HUES64 (cell line): ENCODE data around the gene SEMA4D.

Experiments used
- H3K27ac ChIP-seq: 2 replicates; pipeline ENCODE4 v1.7.0; 2013; ENCODE audit warnings: low read depth, low read length, inconsistent platforms
- H3K27me3 ChIP-seq: 2 replicates; pipeline ENCODE4 v1.6.1; 2013; ENCODE audit warnings: mild to moderate bottlenecking, low read length; ENCODE audit not compliant: insufficient read depth
- H3K36me3 ChIP-seq: 2 replicates; pipeline ENCODE4 v1.6.1; 2013; ENCODE audit warnings: mild to moderate bottlenecking, low read length; ENCODE audit not compliant: insufficient read depth
- H3K4me1 ChIP-seq: 2 replicates; pipeline ENCODE4 v1.6.1; 2013; ENCODE audit warnings: mild to moderate bottlenecking, low read length, moderate library complexity; ENCODE audit not compliant: insufficient read depth
- H3K4me3 ChIP-seq: 2 replicates; pipeline ENCODE4 v1.5.1; 2013; ENCODE audit warnings: mild to moderate bottlenecking, low read length, moderate library complexity
- H3K9ac ChIP-seq: 2 replicates; pipeline ENCODE4 v1.6.1; 2013; ENCODE audit warnings: mild to moderate bottlenecking, low read depth, low read length
- H3K9me3 ChIP-seq: 2 replicates; pipeline ENCODE4 v1.6.1; 2013; ENCODE audit warnings: low read depth, low read length; ENCODE audit not compliant: insufficient read depth
- WGBS: fragments of 150-250, 120-280 bp; methylation state at CpG from one replicate; pipeline ENCODE4 v1.1.7; 2013; ENCODE audit warnings: missing lambda C conversion rate; 5-methylcytosine and 5-hydroxymethylcytosine counted together

The SEMA4D gene

DNA sequence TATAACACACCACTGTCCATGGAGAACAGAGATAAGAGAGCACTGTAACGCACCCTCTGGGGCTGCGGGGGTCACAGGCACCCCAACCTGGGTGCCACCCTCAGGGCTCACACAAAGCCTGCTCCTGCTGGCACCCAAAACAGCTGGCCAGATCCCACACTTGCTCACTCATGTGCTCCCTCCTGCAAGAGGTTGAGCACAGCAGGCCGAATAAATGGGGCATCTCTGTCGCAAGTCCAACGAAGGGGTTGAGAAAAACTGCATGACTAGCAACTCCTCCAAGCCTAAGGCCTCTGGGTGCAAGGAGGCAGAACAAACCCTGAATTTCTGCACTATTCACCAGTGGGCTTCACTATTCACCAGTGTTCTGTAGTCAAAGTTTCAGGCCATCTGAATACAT is 99.3 kb downstream of the SEMA4D start:
- Histone ChIP-seq H3K4me3 (no peak overlapping the region), H3K4me1 (no peaks in the 10 kb centered on the region), H3K36me3 (peaks cover 75% of the 10 kb centered on the region), H3K9me3 (no peaks in the 10 kb centered on the region), H3K27me3 (no peaks in the 10 kb centered on the region), H3K27ac (no peak overlapping the region), H3K9ac (no peak overlapping the region)
- WGBS = 97% methylated on average over 5 of the region's 5 CpGs

DNA sequence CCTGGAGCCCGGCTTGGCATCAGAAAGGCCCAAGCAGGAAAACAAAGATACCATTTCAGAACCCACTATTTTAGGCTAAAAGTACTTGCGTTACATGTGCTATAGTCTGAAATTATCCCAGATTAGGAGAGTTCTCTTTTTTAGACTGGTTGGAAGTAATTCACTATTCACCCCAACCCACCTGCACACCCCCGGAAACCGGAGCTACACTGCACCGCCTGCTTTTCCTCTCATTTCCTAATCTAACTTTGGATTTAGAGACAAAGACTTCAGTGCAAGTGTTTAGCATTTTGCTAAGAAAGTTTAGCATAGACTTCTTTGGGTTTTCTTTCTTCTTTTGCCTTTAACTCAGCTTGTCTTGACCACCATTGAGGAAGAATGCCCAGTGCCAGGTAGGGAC is 100.4 kb downstream of the SEMA4D start:
- WGBS = 78% methylated on average over 5 of the region's 5 CpGs
- Histone ChIP-seq H3K36me3 (peaks cover 79% of the 10 kb centered on the region), H3K4me1 (no peaks in the 10 kb centered on the region), H3K27me3 (no peaks in the 10 kb centered on the region), H3K9ac (no peak overlapping the region), H3K27ac (no peak overlapping the region), H3K4me3 (no peak overlapping the region), H3K9me3 (no peaks in the 10 kb centered on the region)

DNA sequence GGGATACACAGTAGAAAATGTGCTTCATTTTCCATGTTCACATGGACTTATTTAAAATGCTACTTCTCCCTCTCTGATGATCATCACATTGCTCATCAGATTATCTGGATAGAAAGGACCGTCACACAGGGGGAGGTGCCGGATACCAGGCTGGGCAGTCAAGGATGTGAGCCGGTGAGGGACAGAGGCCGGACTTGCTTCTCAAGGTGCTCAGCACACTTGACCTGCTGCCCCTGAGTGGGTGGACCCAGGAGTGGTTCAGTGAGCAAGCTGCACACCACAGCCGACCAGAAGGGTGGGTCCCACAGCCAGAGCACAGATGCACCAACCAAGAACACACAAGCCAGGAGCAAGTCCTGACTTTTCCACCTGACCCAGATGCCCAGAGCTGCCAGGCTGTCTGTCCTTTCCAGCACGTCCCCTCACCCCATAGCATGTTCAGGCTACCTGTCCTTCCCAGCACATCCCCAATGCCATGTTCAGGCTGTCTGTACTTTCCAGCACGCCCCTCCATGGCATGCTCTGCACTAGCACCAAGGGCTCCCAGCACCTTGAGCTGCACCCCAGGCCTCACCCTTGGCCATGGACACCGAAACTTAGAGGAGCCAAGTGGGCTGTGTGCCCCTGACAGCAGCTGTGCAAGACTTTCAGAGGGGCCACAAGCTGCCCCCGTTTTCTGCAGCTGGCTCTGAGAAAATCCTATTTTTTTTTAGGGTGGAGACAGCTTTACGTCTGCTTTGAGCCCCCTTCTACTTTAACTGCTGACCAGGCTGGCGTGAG is 101.8 kb downstream of the SEMA4D start:
- no peak overlapping the region for H3K4me3 ChIP-seq
- 89% methylated on average over 11 of the region's 11 CpGs for WGBS
- H3K36me3 ChIP-seq = peaks cover 79% of the 10 kb centered on the region
- H3K9ac ChIP-seq = no peak overlapping the region
- no peaks in the 10 kb centered on the region for H3K9me3 ChIP-seq
- no peaks in the 10 kb centered on the region for H3K4me1 ChIP-seq
- no peak overlapping the region for H3K27ac ChIP-seq
- no peaks in the 10 kb centered on the region for H3K27me3 ChIP-seq

DNA sequence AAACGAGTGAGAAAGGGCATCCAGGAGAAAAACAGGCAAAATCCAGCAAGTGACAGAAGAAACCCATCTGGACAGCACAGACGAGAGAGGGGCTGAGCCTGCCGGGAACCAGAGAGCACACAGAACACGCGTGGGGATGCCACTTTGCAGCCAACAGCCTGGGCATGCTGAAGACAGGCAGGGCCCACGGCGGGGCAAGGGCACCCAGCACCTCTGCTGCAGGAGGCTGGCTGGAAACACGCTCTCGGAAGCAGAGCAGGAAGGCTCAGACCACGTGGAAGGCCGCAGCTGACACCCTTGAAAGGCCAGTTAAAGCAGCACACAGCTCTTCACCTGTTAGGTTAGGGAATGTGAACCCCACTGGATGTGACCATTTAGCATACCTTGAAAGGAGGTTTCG is 103.5 kb downstream of the SEMA4D start:
- Histone ChIP-seq H3K9ac (no peak overlapping the region), H3K9me3 (no peaks in the 10 kb centered on the region), H3K4me1 (no peaks in the 10 kb centered on the region), H3K27me3 (no peaks in the 10 kb centered on the region), H3K36me3 (peaks cover 93% of the 10 kb centered on the region), H3K4me3 (no peak overlapping the region), H3K27ac (no peak overlapping the region)
- 95% methylated on average over 12 of the region's 12 CpGs for WGBS

DNA sequence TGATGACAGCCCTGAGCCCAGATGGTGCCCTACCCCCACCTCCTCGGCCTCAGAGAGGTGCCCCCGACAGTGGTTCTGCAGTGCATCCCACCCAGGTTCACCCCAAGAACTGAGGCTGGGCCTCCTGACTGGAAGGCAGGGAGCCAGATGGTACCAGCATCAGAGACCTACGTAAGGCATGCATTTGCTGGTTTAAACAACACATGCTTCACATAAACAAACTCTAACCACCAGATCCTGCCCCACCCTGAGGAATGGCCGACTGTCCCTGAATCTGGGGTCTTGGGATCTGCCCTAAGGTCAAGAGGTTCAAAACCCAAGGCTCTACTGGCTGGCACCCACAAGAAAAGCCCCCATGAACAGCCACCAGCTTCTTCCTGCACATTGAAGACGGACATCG is 106.3 kb downstream of the SEMA4D start:
- Histone ChIP-seq H3K4me1 (no peaks in the 10 kb centered on the region), H3K36me3 (peaks cover 95% of the 10 kb centered on the region), H3K4me3 (no peak overlapping the region), H3K9ac (no peak overlapping the region), H3K9me3 (no peaks in the 10 kb centered on the region), H3K27ac (no peak overlapping the region), H3K27me3 (no peaks in the 10 kb centered on the region)
- WGBS = 93% methylated on average over 6 of the region's 6 CpGs

DNA sequence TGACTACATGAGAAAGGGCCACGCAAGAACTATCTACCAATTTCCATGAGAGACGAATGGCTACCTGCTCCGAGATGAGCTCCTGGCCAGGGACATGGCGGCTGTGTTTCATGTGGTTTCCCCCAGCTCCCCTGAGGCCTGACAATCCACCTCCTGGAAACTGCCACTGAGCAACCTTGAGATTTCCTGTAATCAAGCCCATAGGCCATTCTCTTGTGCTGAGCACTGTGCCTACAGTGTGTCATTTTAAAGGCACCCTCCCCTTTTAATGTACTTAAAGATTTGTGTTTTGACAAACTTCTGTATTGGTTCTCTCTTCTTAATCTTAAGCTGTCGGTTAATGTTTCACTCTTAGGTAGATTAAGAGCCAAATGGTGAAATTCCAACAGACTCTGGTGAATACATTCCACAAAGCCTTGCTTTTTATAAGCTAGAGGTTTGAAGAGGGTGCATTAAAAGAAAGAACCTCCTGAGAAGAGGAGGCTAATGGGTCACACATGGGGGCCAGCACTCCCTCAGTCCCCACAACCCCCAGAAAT is 107.3 kb downstream of the SEMA4D start:
- H3K4me3 ChIP-seq = no peak overlapping the region
- H3K36me3 ChIP-seq = peaks cover 93% of the 10 kb centered on the region
- no peak overlapping the region for H3K27ac ChIP-seq
- no peaks in the 10 kb centered on the region for H3K9me3 ChIP-seq
- H3K4me1 ChIP-seq = no peaks in the 10 kb centered on the region
- H3K27me3 ChIP-seq = no peaks in the 10 kb centered on the region
- 93% methylated on average over 5 of the region's 5 CpGs for whole genome bisulfite sequencing
- no peak overlapping the region for H3K9ac ChIP-seq

DNA sequence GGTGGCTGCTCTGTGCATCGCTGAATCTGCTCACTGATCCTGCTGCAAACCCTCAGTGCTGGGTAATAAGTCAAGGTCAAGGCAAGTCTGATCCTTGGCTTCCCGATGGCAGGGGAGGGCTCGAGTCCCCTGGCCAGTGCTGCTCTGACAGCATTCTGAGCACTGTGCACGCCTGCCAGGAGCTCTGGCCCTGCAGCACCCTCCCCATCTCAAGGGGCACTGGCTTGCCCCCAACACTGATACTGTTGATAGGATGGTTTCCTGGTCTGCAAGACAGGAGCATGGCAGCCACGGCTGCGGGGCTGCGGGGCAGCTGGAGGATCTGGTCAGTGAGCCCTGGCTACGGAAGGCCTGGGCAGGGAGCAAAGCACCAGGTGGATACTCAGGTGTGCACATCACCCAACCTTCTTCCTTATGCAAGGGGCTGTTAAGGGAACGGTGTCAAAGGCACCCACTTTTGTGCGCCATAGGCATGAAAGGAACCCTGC is 107.8 kb downstream of the SEMA4D start:
- 93% methylated on average over 10 of the region's 10 CpGs for WGBS
- Histone ChIP-seq H3K36me3 (peaks cover 94% of the 10 kb centered on the region), H3K27ac (no peak overlapping the region), H3K9me3 (no peaks in the 10 kb centered on the region), H3K9ac (no peak overlapping the region), H3K4me1 (no peaks in the 10 kb centered on the region), H3K4me3 (no peak overlapping the region), H3K27me3 (no peaks in the 10 kb centered on the region)

DNA sequence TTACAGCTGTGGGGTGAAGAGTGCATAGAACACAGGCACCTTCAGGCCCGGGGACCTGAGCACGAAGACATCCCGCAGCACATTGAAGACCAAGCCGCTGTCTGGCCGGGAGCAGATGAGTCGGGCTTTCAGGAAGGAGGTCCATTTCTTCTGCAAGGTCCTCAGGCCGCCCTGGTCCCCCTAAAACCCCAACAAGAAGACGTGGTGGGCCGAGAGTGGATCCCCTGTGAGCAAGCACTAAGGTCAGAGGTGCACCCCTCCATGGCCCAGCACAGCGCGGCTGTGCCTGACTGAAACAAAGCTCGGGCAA is 109.1 kb downstream of the SEMA4D start:
- H3K9me3 ChIP-seq = no peaks in the 10 kb centered on the region
- H3K9ac ChIP-seq = no peak overlapping the region
- peaks cover 97% of the 10 kb centered on the region for H3K36me3 ChIP-seq
- no peak overlapping the region for H3K27ac ChIP-seq
- WGBS = 95% methylated on average over 12 of the region's 12 CpGs
- H3K4me3 ChIP-seq = no peak overlapping the region
- H3K4me1 ChIP-seq = no peaks in the 10 kb centered on the region
- H3K27me3 ChIP-seq = no peaks in the 10 kb centered on the region

DNA sequence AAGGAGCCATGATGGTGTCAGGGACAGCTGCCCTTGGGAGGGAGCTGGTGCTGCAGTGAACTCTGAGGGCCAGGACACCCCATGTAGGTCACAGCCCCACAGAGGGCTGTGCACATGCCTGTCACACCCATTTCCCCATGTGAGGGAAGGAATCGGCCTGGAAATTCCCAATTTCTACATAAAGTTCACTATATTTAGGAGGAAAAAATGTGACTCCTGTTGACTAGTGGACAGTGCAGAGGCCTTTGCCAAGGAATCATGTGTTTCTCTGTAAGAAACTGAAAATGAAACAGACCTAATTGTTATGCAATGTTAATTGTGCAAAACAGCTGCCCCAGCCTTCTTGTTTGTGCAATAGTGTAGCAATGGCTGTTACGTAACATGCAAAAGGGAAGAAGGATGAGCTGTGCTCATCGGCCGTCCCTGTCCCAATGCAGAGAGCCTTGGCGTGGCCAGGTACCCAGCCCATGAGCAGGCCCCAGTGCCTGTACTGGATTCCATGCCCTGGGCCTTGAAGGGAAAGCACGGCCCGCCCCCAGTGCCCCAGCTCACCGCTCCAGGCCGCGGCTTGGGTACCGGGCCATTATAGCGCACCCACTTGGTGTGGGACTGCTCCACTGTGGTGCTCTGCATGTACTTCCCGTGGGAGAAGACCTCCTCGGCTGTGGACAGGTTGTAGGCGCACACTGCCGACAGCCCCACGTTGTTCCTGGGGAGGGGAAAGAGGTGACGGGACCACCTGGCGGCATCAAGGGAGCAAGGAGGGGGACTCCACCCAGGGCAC is 109.6 kb downstream of the SEMA4D start:
- Histone ChIP-seq H3K4me1 (no peaks in the 10 kb centered on the region), H3K9me3 (no peaks in the 10 kb centered on the region), H3K4me3 (no peak overlapping the region), H3K36me3 (peaks cover 94% of the 10 kb centered on the region), H3K27ac (no peak overlapping the region), H3K9ac (no peak overlapping the region), H3K27me3 (no peaks in the 10 kb centered on the region)
- WGBS = 96% methylated on average over 18 of the region's 19 CpGs

DNA sequence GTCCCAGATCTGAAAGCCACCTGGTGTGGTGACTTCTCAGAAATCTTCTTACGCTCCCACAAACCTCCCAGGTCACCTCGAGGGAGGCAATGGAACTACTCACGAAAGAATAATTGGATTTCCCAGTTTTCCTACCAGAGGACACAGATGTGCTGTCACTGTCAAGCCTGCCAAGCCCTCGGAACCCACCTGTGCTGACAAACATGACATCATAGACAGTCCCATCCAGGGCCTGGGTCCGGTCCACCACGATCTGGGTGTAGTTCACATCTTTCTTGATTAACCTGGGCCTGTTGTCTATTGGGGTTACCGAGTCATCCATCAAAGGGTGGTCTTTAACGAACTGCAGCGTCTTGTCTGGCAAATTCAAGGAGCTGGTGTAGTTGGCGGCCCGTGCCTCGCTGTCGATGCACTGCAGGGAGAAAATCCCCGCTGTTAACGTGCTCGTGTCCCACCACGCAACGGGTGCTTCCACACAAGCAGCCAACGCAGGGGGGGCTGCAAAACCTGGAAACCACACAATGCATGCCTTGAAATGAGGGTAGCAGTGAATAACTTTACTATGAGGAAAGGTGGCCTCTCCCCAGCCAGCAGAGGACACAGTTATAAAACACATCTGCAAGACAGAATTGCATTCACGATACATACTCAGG is 110.6 kb downstream of the SEMA4D start:
- Histone ChIP-seq H3K9ac (no peak overlapping the region), H3K27ac (no peak overlapping the region), H3K9me3 (no peaks in the 10 kb centered on the region), H3K4me3 (no peak overlapping the region), H3K27me3 (no peaks in the 10 kb centered on the region), H3K4me1 (no peaks in the 10 kb centered on the region), H3K36me3 (peaks cover 89% of the 10 kb centered on the region)
- WGBS = 96% methylated on average over 19 of the region's 20 CpGs

DNA sequence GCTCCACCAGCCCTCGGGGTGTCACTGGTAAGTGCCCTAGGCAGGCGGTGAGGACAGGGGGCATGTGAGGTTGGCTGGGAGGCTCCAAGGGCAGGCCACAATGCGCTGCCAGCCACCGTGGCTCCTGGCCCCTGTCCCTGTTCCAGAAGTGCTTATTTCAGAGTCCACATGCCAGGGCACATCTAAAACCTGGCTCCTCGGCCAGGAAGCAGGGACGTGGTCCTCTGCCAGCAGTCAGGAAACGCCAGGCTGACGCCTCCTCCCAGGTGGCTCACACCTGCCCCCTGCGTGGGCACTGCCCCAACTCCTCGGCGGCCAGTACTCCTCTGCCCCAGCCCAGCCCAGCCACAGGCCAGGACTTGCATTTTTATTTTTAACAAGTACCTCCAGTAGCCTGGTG is 111.1 kb downstream of the SEMA4D start:
- no peak overlapping the region for H3K27ac ChIP-seq
- 94% methylated on average over 11 of the region's 11 CpGs for WGBS
- peaks cover 88% of the 10 kb centered on the region for H3K36me3 ChIP-seq
- no peak overlapping the region for H3K9ac ChIP-seq
- H3K9me3 ChIP-seq = no peaks in the 10 kb centered on the region
- H3K4me1 ChIP-seq = no peaks in the 10 kb centered on the region
- no peak overlapping the region for H3K4me3 ChIP-seq
- no peaks in the 10 kb centered on the region for H3K27me3 ChIP-seq
